Endometrial microvascular endothelial cells (primary cell): ENCODE data around the gene ERC2. TPM values are rescaled to one million over a fixed set of nuclear protein-coding genes. Genes with fewer than 3 reads are reported as not detected.

Source experiments
- in situ Hi-C: cut with HindIII; loops from 2 replicates; pipeline ENCODE4 v1.10.0; 2017; ENCODE audit warnings: low sequenced_read_pairs, low pct_unique_long_range_greater_than_20kb; ENCODE audit errors: inconsistent ontology term
- total RNA-seq: library from RNA; depleted of rRNA; stranded (reverse); fragments of >200 nt; gene quantifications from one replicate; pipeline ENCODE4 v1.2.3, GENCODE V29; 2015; ENCODE audit errors: inconsistent ontology term

The ERC2 gene
- total RNA-seq, 1 donor from 2014 or later: not detected

GRCh38 chr3:55735976-55736375 lies 732.3 kb downstream of the ERC2 start:
- in situ Hi-C loops: no loop called here

- in situ Hi-C loops: no loop called here
Observed at GRCh38 chr3:55731741-55732140, 736.5 kb downstream of the ERC2 start.

DNA sequence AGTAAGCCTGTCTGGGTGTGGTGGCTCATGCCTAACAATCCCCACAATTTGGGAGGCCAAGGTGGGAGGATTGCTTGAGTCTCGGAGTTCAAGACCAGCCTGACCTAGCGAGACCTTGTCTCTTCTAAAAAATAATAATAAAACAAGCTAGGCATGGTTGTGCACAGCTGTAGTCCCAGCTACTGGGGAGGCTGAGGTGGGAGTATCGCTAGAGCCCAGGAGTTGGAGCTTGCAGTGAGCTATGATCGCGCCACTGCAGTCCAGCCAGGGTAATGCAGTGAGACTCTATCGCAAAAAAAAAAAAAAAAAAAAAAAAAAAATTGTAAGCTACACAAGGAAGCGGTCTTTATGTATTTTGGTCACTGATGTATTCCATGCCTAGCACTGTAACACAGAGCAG lies 738.7 kb downstream of the ERC2 start:
- in situ Hi-C loops: no loop called here

GRCh38 chr3:55728461-55729100 lies 739.7 kb downstream of the ERC2 start:
- in situ Hi-C loops: no loop called here

DNA sequence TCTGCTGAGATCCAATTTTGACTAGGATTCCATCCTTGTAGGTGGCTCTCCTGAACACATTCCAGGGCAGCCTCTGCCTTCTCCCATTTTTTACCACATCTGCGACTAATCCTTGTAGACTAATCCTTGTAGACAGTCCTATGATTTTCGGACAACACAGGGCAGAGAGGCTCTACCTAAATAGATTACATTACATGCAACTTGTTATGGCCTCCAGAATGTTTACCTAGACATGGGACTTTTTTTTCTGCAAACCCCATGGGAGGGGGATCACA lies 741.8 kb downstream of the ERC2 start:
- in situ Hi-C loops: no loop called here

- in situ Hi-C loops: no loop called here
Observed at GRCh38 chr3:55725681-55726500, 742.4 kb downstream of the ERC2 start.

DNA sequence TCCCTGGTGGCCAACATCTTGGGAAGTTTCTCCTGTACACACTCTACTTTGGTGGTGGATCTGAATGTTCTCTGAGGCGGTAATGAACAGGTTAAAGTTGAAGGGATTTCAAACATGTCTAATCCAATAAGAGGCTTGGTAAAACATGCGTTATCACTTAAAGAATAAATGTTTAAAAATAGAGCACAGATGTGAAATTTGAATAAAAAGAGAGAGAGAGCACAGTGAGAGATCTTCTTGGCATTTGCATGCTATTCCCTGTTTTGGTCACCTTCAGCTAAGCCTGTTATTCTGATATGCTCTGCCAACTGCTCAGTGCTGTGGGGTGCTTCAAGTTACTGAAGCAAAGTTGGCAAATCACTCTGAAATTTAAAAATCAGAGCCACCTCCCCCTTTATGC lies 743.4 kb downstream of the ERC2 start:
- in situ Hi-C loops: no loop called here

DNA sequence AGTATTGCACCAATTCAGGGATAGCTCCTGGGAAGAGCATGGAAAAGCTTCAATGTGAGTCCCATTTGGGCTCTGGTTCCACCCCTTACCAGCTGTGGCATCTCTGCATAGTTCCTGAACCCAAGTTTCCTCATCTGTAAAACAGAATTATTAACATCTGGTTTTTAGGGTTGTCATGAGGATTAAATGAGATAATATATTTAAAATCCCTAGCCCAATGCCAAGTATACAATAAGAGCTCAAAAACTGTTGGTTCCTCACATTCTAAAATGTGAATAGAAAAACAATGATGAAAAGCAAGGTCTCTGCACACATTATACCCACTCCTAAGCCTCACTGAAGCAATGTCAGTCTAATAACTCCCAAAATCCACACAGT lies 743.9 kb downstream of the ERC2 start:
- in situ Hi-C loops: no loop called here

- in situ Hi-C loops: no loop called here
Observed at GRCh38 chr3:55723653-55724406, 744.4 kb downstream of the ERC2 start.

- in situ Hi-C loops: no loop called here
Observed at GRCh38 chr3:55721716-55722484, 746.4 kb downstream of the ERC2 start.

GRCh38 chr3:55720614-55721013 lies 747.7 kb downstream of the ERC2 start:
- in situ Hi-C loops: no loop called here

GRCh38 chr3:55719508-55719907 lies 748.8 kb downstream of the ERC2 start:
- in situ Hi-C loops: no loop called here

DNA sequence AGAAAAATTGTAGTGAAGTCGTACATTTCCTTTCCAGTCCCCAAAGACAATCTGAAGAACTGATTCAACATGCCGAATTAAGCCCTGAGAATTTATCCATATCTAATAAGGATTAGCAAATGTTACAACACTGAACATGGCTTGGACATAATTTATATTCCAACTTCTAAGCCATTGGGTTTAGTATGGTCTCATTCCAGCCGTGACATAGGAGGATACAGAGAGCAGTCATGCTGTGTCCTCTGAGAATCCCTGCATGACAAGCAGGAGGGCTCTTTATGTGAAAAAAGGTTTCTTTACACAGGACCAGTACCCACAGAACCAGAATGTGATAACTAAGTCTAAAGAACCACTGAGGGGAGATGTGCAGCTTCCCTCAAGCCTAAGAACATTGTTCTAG lies 749.3 kb downstream of the ERC2 start:
- in situ Hi-C loops: no loop called here

GRCh38 chr3:55718521-55718921 lies 749.7 kb downstream of the ERC2 start:
- in situ Hi-C loops: no loop called here

DNA sequence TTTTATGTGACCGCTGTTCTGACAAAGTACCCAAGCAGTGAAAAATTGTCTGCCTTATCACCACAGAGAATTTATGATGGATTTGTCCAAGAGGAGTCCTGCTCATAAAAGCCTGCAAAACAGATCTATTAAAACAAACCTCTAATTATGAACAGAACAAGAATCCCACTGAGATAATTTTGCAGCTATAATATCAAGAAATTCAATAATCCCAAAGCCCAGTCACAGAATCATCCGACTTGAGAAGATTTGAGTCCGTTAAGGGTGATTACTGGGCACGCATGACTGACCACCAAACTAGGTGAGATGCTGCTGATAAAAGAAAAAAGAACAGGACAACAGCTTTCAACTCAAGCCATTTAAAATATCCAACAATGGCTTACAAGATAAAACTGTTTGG lies 750.2 kb downstream of the ERC2 start:
- in situ Hi-C loops: no loop called here

DNA sequence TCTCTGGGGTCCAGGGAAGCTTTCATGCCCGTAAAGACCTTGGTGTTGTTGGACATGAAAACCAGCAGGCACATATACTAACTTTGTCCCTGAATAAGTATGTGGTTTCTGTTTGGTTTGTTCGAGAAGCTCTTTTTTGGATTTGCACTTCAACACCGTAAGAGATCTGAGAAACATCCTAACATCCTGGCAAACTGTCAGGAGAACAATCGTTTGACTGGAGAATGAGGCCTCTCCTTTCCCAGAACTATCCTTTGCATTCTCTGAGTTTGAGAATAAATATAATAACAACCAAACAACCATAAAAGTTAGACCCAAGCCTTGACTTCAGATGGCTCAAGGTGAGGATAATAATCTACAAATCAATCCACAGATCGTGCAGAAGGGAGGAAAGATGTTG lies 750.8 kb downstream of the ERC2 start:
- in situ Hi-C loops: no loop called here

DNA sequence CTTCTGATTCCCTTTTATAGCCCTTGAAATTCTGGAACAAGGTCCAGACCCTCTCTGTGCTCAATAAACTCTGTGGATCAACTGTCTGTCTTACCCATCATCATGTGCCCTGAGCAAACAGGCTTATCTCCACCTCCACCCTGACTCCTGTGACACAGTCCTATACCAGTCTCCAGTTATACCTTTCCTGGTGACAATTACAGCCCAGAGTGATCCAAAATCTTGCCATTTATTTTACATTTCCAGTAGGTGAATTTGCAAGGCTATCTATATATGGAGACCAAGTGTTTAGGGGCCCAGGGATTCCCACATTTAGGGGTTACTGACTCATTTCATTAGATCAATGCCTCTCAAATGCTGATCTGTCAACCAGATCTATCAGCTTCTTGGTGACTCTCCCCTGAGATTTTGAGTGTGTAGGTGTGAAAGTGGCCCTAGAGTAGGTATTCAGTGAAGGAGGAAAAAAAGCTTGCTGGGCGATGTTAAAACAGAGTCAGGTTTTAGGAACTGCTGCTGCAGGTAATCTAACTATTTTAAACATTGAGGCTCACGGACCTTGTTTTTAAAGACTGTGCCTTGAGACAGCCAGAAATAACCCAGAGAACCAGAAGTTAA lies 751.5 kb downstream of the ERC2 start:
- in situ Hi-C loops: no loop called here

- in situ Hi-C loops: no loop called here
Observed at GRCh38 chr3:55716044-55716443, 752.2 kb downstream of the ERC2 start.

DNA sequence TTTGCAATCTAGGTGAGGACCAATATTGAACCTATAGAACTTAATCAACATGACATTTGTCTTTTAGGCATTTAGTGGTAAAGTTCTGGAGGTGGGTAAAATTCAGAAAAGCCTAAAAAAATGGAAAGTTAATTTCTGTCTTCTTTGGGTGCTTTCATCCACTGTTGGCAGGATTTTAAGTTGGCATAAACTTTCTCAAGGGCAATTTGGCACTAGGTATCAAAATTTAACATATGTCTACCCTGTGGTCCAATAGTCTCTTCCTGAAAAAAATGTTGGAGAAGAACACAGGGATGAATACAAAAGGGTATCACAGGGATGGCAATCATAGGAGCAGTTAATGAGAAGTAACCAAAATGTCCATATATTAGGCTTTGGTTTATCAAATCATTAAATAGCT lies 754.2 kb downstream of the ERC2 start:
- in situ Hi-C loops: no loop called here
